ENCODE results near the gene RCBTB1.

Gene RCBTB1

DNA sequence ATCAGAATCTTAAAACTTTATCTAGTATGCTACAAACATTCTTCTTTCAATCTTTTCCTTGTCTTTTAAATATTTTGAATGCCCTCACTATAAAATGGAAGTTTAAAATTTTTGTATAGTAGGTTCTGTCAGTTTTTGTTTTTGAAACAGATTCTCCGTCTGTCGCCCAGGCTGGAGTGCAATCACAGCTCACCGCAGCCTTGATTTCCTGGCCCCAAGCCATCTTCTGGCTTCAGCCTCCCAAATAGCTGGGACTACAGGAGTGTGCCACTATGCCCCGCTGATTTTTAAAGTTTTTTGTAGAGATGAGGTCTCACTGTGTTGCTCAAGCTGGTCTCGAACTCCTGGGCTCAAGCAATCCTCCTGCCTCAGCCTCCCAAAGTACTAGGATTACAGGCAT, 68.9 kb downstream of the RCBTB1 start:
- DNase-seq (ENCODE audit: extremely low read depth, insufficient read length): no peak
- Histone ChIP-seq H3K4me3 (replicated peaks; ENCODE audit: low read depth, low read length) (no peak overlapping the region), H3K36me3 (ENCODE audit: control insufficient read depth, insufficient read depth, low read length) (peaks cover 11% of the 10 kb centered on the region), H3K27me3 (replicated peaks; ENCODE audit: control insufficient read depth, insufficient read depth, low read length) (no peaks in the 10 kb centered on the region)
- TF ChIP-seq, protein P1, sequence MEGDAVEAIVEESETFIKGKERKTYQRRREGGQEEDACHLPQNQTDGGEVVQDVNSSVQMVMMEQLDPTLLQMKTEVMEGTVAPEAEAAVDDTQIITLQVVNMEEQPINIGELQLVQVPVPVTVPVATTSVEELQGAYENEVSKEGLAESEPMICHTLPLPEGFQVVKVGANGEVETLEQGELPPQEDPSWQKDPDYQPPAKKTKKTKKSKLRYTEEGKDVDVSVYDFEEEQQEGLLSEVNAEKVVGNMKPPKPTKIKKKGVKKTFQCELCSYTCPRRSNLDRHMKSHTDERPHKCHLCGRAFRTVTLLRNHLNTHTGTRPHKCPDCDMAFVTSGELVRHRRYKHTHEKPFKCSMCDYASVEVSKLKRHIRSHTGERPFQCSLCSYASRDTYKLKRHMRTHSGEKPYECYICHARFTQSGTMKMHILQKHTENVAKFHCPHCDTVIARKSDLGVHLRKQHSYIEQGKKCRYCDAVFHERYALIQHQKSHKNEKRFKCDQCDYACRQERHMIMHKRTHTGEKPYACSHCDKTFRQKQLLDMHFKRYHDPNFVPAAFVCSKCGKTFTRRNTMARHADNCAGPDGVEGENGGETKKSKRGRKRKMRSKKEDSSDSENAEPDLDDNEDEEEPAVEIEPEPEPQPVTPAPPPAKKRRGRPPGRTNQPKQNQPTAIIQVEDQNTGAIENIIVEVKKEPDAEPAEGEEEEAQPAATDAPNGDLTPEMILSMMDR (IDR thresholded peaks at IDR 0.05; ENCODE audit: insufficient read depth, low read length, poor library complexity, severe bottlenecking): no peak

DNA sequence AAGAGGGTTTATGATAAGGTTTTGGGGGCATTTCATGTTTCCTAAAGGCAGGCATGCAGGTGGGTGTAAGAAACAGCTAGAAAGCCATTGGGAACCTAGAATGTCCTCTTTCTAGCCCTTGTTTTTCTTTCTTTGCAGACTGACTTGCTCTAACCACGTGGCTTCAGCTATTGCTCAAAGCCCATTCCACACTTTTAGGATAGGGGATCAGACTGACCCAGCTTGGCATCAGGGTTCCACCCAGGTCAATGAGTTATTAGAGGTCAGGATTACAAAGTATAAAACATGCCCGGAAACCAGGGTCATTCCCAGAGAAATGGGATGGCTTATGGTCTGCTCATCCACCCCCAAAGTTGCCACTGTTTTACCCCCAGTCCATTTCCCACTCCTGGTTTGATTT, 72.8 kb downstream of the RCBTB1 start:
- H3K36me3 ChIP-seq (ENCODE audit: control insufficient read depth, insufficient read depth, low read length): peaks cover 11% of the 10 kb centered on the region
- TF ChIP-seq, protein P1 (IDR thresholded peaks at IDR 0.05; ENCODE audit: insufficient read depth, low read length, poor library complexity, severe bottlenecking): no peak

DNA sequence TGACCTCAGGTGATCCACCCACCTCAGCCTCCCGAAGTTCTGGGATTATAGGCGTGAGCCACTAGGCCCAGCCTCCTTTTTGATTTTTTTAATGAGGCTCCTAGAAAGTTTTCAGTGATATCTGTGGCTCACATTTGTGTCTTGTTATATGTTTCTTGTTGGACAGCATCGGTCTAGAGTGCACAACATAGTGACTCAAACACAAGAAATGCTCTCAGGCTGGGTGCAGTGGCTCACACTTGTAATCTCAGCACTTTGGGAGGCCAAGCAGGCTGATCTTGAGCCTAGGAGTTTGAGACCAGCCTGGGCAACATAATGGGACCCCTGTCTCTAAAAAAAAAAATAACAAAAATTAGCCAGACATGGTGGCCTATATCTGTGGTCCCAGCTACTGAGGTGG, 81.4 kb downstream of the RCBTB1 start:
- DNase-seq (ENCODE audit: extremely low read depth, insufficient read length): no peak
- TF ChIP-seq, protein P1 (IDR thresholded peaks at IDR 0.05; ENCODE audit: insufficient read depth, low read length, poor library complexity, severe bottlenecking): no peak

More for the DNA sequence above, 72.8 kb downstream of the RCBTB1 start:
- no peak overlapping the region for H3K4me3 ChIP-seq (replicated peaks; ENCODE audit: low read depth, low read length)
- no peaks in the 10 kb centered on the region for H3K27me3 ChIP-seq (replicated peaks; ENCODE audit: control insufficient read depth, insufficient read depth, low read length)
- no peak for DNase-seq (ENCODE audit: extremely low read depth, insufficient read length)

DNA sequence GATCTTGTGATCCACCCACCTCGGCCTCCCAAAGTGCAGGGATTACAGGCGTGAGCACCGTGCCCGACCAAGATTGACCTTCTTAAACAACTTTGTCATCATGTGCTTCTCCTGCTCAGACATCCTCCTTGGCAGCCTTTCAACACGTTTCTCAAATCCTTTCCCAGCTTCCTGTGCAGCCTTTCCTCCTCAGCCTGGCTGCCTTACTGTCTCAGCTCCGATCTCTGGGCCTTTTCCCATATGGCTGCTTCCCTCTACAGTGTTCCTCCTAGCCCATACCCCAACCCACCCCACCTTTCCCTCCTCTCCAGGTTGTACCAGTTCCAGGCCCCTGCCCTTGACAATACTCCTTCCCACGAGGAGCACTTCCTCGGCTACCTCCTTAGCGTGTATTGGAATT, 82.4 kb downstream of the RCBTB1 start:
- TF ChIP-seq, protein P1 (IDR thresholded peaks at IDR 0.05; ENCODE audit: insufficient read depth, low read length, poor library complexity, severe bottlenecking): no peak
- no peak for DNase-seq (ENCODE audit: extremely low read depth, insufficient read length)
- no peaks in the 10 kb centered on the region for H3K27me3 ChIP-seq (replicated peaks; ENCODE audit: control insufficient read depth, insufficient read depth, low read length)
- peaks cover 2% of the 10 kb centered on the region for H3K36me3 ChIP-seq (ENCODE audit: control insufficient read depth, insufficient read depth, low read length)
- no peak overlapping the region for H3K4me3 ChIP-seq (replicated peaks; ENCODE audit: low read depth, low read length)

More for the DNA sequence above, 81.4 kb downstream of the RCBTB1 start:
- Histone ChIP-seq H3K36me3 (ENCODE audit: control insufficient read depth, insufficient read depth, low read length) (peaks cover 2% of the 10 kb centered on the region), H3K27me3 (replicated peaks; ENCODE audit: control insufficient read depth, insufficient read depth, low read length) (no peaks in the 10 kb centered on the region), H3K4me3 (replicated peaks; ENCODE audit: low read depth, low read length) (no peak overlapping the region)

DNA sequence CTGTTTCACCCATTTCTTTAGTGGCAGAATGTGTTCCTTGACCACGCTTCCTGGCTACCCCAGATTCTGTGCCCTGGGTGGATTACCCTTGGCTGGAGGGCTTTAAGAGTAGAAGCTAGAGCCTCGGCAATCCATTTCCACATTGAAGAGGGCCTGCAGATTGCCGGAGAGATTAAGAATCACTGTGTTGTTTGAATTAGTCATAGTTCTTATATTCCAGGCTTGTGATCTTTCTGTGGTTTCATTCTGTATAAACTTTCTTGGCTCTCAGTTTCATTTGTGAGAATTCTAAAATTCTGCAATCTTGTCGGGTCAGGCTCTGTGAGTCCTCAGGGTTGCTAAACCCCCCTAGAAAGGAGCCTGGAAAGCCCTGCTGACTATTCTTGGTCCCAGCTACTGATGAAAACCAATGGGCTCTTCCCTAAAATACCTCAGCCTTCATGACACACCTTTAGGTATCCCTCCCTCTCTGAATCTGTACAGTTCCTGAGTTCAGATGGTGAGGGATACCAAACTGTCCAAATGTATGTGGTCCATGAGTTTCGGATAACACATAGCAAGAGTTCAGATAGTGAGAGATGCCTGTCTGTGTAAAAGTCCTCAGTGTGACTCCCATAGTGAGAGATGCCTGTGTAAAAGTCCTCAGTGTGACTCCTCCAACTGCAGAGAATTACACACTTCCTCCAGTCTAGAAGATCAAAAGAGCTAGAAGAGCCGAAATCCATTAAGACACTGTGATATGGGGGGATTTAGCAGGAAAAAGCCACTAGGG, 85.3 kb downstream of the RCBTB1 start:
- TF ChIP-seq, protein P1 (IDR thresholded peaks at IDR 0.05; ENCODE audit: insufficient read depth, low read length, poor library complexity, severe bottlenecking): no peak
- H3K27me3 ChIP-seq (replicated peaks; ENCODE audit: control insufficient read depth, insufficient read depth, low read length): no peaks in the 10 kb centered on the region
- H3K4me3 ChIP-seq (replicated peaks; ENCODE audit: low read depth, low read length): no peak overlapping the region
- DNase-seq (ENCODE audit: extremely low read depth, insufficient read length): no peak
- H3K36me3 ChIP-seq (ENCODE audit: control insufficient read depth, insufficient read depth, low read length): peaks cover 4% of the 10 kb centered on the region

Data from GM06990 (cell line).